HepG2 (cell line): ENCODE data around the gene CIITA. TPM values are rescaled to one million over a fixed set of nuclear protein-coding genes. Genes with fewer than 3 reads are reported as not detected.

Experiments used
- ADNP ChIP-seq: sonication (generic); formaldehyde crosslinking; IDR thresholded peaks from 2 replicates; pipeline ENCODE4 v1.4.0; 2020; ENCODE audit warnings: missing genetic modification reagents
- ARHGAP35 ChIP-seq: sonication (generic); formaldehyde crosslinking; IDR thresholded peaks from 2 replicates; pipeline ENCODE4 v1.9.0; 2022; ENCODE audit warnings: mild to moderate bottlenecking, inconsistent platforms, moderate library complexity, missing genetic modification reagents, borderline replicate concordance
- ATM ChIP-seq: fragments of 450-650 bp; IDR thresholded peaks from 2 replicates; pipeline ENCODE4 v1.7.1; 2017; ENCODE audit warnings: mild to moderate bottlenecking, borderline replicate concordance
- BHLHE40 ChIP-seq: IDR thresholded peaks from 2 replicates; pipeline ENCODE4 v1.6.1; 2011; ENCODE audit warnings: low read length, improper control_type of control experiment
- BRD4 ChIP-seq: sonication (generic); formaldehyde crosslinking; IDR thresholded peaks from 2 replicates; pipeline ENCODE4 v1.4.0; 2020; ENCODE audit warnings: missing genetic modification reagents
- KLF11 ChIP-seq: IDR thresholded peaks from 2 replicates; pipeline ENCODE4 v1.6.1; 2016; ENCODE audit warnings: missing compliant biosample characterization
- MAF1 ChIP-seq: sonication (generic); formaldehyde crosslinking; IDR thresholded peaks from 2 replicates; pipeline ENCODE4 v1.5.0; 2020; ENCODE audit warnings: missing genetic modification reagents, borderline replicate concordance
- MED1 ChIP-seq: sonication (generic); formaldehyde crosslinking; IDR thresholded peaks from 2 replicates; pipeline ENCODE4 v1.4.0; 2020; ENCODE audit warnings: missing genetic modification reagents
- NFIC ChIP-seq: IDR thresholded peaks from 2 replicates; pipeline ENCODE4 v1.6.1; 2012; ENCODE audit warnings: mild to moderate bottlenecking, low read length, inconsistent platforms
- NFRKB ChIP-seq: fragments of 450-650 bp; IDR thresholded peaks from 2 replicates; pipeline ENCODE4 v1.6.1; 2017
- NR2F2 ChIP-seq: IDR thresholded peaks from 2 replicates; pipeline ENCODE4 v1.6.1; 2012; ENCODE audit warnings: low read depth, inconsistent platforms, borderline replicate concordance
- PAF1 ChIP-seq: IDR thresholded peaks from 2 replicates; pipeline ENCODE4 v1.6.1; 2016; ENCODE audit warnings: missing genetic modification reagents, missing compliant biosample characterization
- SAFB2 ChIP-seq: sonication (generic); formaldehyde crosslinking; IDR thresholded peaks from 2 replicates; pipeline ENCODE4 v1.5.1; 2020; ENCODE audit warnings: missing genetic modification reagents, low read depth, mild to moderate bottlenecking, borderline replicate concordance
- SOX13 ChIP-seq, 3 experiments: fragments of 450-650 bp in 1 of 3; sonication (generic) in 1 of 3; formaldehyde crosslinking in 1 of 3; IDR thresholded peaks in 2 of 3; conservative IDR thresholded peaks in 1 of 3; 2 replicates each; pipeline versions ENCODE4 v1.5.0 to v1.6.1; 2016 to 2020; ENCODE audit warnings: antibody characterized with exemption in 1 of 3, mild to moderate bottlenecking in 1 of 3, missing compliant biosample characterization in 1 of 3, missing genetic modification reagents in 1 of 3, moderate library complexity in 1 of 3
- ZBTB21 ChIP-seq: sonication (generic); formaldehyde crosslinking; IDR thresholded peaks from 2 replicates; pipeline ENCODE4 v1.4.0; 2020; ENCODE audit warnings: missing genetic modification reagents
- ZC3H13 ChIP-seq: sonication (generic); formaldehyde crosslinking; IDR thresholded peaks from 2 replicates; pipeline ENCODE4 v1.8.1; 2023; ENCODE audit warnings: mild to moderate bottlenecking, missing genetic modification reagents, moderate library complexity
- ZNF552 ChIP-seq: sonication (generic); formaldehyde crosslinking; IDR thresholded peaks from 2 replicates; pipeline ENCODE4 v1.9.0; 2022; ENCODE audit warnings: missing genetic modification reagents, mild to moderate bottlenecking, borderline replicate concordance
- ZNF558 ChIP-seq: sonication (generic); formaldehyde crosslinking; IDR thresholded peaks from 2 replicates; pipeline ENCODE4 v1.9.0; 2022; ENCODE audit warnings: mild to moderate bottlenecking, missing genetic modification reagents, borderline replicate concordance
- ZNF567 ChIP-seq: sonication (generic); formaldehyde crosslinking; IDR thresholded peaks from 2 replicates; pipeline ENCODE4 v1.8.1; 2023; ENCODE audit warnings: mild to moderate bottlenecking, missing genetic modification reagents, borderline replicate concordance
- ZNF761 ChIP-seq: sonication (generic); formaldehyde crosslinking; conservative IDR thresholded peaks from 2 replicates; pipeline ENCODE4 v1.4.0; 2020; ENCODE audit warnings: mild to moderate bottlenecking, missing genetic modification reagents
- ZNF788 ChIP-seq: sonication (generic); formaldehyde crosslinking; IDR thresholded peaks from 2 replicates; pipeline ENCODE4 v1.5.0; 2020; ENCODE audit warnings: mild to moderate bottlenecking, missing genetic modification reagents, borderline replicate concordance
- polyA plus RNA-seq, 8 experiments: library from polyadenylated mRNA; depleted of rRNA in 3 of 8; stranded (reverse) in 7 of 8; unstranded in 1 of 8; fragments of >200 nt; fragmentation: Illumina TruSeq in 4 of 8; extraction: Trizol in 4 of 8; gene quantifications; 2 replicates each; pipeline versions ENCODE4 v1.2.1 to v1.2.3, GENCODE V29; 2011 to 2016; ENCODE audit warnings: low read depth in 4 of 8, missing spikeins in 1 of 8, mixed read lengths in 1 of 8; ENCODE audit not compliant: insufficient read depth in 1 of 8
- total RNA-seq, 5 experiments: library from RNA; depleted of rRNA; stranded (reverse); fragments of >200 nt; fragmentation: Illumina TruSeq; extraction: Trizol; gene quantifications; 2 replicates each; pipeline ENCODE4 v1.2.3, GENCODE V29; 2016; ENCODE audit warnings: low read depth in 1 of 5
- TF ChIP-seq, protein P1 (sequence below): sonication (generic); formaldehyde crosslinking; IDR thresholded peaks from 2 replicates; pipeline ENCODE4 v1.8.1; 2023; ENCODE audit warnings: mild to moderate bottlenecking, missing genetic modification reagents
- TF ChIP-seq, protein P2 (sequence below): IDR thresholded peaks from 2 replicates; pipeline ENCODE4 v1.6.1; 2012; ENCODE audit warnings: low read length, improper control_type of control experiment
- TF ChIP-seq, protein P3 (sequence below): sonication (generic); formaldehyde crosslinking; IDR thresholded peaks from 2 replicates; pipeline ENCODE4 v1.4.0; 2020; ENCODE audit warnings: missing genetic modification reagents, mild to moderate bottlenecking, borderline replicate concordance

CIITA gene
- total and polyA plus RNA-seq, 2 of the 13 experiments (the other 11 are each of a cell fraction or from before 2014, with no cell fraction given): 0.08 to 0.09 TPM

DNA sequence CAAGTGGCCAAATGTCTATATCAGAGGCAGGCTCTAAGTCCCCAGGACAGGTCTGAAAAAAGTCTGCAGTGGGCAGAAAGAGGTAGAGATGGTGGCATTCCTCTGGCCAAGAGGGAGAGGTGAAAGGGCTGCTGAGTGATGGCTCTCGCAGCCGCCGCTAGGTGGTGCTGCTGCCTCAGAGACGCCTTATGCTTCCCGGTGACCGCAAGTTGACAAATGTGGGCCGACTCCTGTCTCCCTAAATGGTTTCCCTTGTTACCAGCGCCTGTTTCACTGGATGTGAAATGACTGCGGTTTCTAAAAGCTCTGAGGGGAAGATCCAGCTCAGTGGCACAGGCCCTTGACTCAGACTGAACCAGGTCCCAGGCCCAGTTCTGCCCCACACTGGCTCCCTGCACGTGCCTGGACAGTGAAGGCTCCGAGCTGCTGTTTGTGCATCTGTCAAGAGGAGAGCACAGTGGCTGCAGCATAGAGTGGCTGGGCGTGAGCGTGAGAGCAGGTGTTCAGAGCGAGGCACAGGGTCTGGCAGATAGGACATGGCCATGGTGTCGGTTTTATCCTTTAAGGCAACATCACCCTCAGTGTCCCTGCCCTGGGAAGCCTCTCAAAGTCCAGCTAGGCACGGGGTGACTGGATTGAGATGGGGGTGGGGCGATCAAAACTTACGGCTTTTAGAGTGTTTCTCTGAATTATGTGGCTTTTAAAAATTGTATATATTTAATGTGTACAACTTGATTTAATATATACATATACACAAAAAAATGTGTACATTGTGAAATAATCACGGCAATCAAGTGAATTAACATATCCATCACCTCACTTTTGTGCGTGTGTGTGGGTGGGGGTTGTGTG is 87.3 kb downstream of the CIITA start (continued):
- TF ChIP-seq, protein P1, sequence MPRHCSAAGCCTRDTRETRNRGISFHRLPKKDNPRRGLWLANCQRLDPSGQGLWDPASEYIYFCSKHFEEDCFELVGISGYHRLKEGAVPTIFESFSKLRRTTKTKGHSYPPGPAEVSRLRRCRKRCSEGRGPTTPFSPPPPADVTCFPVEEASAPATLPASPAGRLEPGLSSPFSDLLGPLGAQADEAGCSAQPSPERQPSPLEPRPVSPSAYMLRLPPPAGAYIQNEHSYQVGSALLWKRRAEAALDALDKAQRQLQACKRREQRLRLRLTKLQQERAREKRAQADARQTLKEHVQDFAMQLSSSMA (CRISPR knock-in tag): no peak; the same call in 1 of the 2 replicates
- TF ChIP-seq, protein P2, sequence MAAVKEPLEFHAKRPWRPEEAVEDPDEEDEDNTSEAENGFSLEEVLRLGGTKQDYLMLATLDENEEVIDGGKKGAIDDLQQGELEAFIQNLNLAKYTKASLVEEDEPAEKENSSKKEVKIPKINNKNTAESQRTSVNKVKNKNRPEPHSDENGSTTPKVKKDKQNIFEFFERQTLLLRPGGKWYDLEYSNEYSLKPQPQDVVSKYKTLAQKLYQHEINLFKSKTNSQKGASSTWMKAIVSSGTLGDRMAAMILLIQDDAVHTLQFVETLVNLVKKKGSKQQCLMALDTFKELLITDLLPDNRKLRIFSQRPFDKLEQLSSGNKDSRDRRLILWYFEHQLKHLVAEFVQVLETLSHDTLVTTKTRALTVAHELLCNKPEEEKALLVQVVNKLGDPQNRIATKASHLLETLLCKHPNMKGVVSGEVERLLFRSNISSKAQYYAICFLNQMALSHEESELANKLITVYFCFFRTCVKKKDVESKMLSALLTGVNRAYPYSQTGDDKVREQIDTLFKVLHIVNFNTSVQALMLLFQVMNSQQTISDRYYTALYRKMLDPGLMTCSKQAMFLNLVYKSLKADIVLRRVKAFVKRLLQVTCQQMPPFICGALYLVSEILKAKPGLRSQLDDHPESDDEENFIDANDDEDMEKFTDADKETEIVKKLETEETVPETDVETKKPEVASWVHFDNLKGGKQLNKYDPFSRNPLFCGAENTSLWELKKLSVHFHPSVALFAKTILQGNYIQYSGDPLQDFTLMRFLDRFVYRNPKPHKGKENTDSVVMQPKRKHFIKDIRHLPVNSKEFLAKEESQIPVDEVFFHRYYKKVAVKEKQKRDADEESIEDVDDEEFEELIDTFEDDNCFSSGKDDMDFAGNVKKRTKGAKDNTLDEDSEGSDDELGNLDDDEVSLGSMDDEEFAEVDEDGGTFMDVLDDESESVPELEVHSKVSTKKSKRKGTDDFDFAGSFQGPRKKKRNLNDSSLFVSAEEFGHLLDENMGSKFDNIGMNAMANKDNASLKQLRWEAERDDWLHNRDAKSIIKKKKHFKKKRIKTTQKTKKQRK: no peak
- no peak for TF ChIP-seq NFIC
- TF ChIP-seq ATM: no peak
- TF ChIP-seq SAFB2: no peak
- no peak for TF ChIP-seq MED1 (CRISPR knock-in tag)
- peak; percentile 55 for TF ChIP-seq BHLHE40
- no peak for TF ChIP-seq ADNP (CRISPR knock-in tag)
- no peak for TF ChIP-seq ZNF567 (CRISPR knock-in tag)
- TF ChIP-seq BRD4: no peak
- TF ChIP-seq ZNF558: no peak
- TF ChIP-seq ZNF761 (CRISPR knock-in tag): no peak
- TF ChIP-seq ZBTB21: no peak
- TF ChIP-seq ZNF552 (CRISPR knock-in tag): peak; percentile 70; the same call in 1 of the 2 replicates
- no peak for TF ChIP-seq MAF1 (CRISPR knock-in tag)
- TF ChIP-seq NFRKB: no peak
- TF ChIP-seq SOX13 (IDR thresholded peaks at IDR 0.05): no peak
- TF ChIP-seq SOX13 (CRISPR knock-in tag; conservative IDR thresholded peaks at IDR 0.05 in 1 of 2, IDR thresholded peaks at IDR 0.05 in 1 of 2): peak in 1 of 2 experiments; percentile 30; a peak in 1 of 4 replicates
- no peak for TF ChIP-seq NR2F2
- TF ChIP-seq ZNF788 (CRISPR knock-in tag): no peak
- TF ChIP-seq, protein P3, sequence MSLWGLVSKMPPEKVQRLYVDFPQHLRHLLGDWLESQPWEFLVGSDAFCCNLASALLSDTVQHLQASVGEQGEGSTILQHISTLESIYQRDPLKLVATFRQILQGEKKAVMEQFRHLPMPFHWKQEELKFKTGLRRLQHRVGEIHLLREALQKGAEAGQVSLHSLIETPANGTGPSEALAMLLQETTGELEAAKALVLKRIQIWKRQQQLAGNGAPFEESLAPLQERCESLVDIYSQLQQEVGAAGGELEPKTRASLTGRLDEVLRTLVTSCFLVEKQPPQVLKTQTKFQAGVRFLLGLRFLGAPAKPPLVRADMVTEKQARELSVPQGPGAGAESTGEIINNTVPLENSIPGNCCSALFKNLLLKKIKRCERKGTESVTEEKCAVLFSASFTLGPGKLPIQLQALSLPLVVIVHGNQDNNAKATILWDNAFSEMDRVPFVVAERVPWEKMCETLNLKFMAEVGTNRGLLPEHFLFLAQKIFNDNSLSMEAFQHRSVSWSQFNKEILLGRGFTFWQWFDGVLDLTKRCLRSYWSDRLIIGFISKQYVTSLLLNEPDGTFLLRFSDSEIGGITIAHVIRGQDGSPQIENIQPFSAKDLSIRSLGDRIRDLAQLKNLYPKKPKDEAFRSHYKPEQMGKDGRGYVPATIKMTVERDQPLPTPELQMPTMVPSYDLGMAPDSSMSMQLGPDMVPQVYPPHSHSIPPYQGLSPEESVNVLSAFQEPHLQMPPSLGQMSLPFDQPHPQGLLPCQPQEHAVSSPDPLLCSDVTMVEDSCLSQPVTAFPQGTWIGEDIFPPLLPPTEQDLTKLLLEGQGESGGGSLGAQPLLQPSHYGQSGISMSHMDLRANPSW (CRISPR knock-in tag): no peak
- no peak for TF ChIP-seq ZC3H13 (CRISPR knock-in tag)
- no peak for TF ChIP-seq PAF1
- TF ChIP-seq KLF11 (CRISPR knock-in tag): no peak
- peak; percentile 86; the same call in 1 of the 2 replicates for TF ChIP-seq ARHGAP35 (CRISPR knock-in tag)
